Cerebellar cortex (tissue), 1 donor: ENCODE measurements around the gene CFAP251.
A peak's percentile ranks its signal among the peaks of the same experiment; 100 is the strongest.
"Not testable (repeated sequence)": the region's sequence is repeated elsewhere in the genome, so short reads cannot be mapped to it uniquely, and the experiment has no call there.

ENCODE experiments used
- DNase-seq: peaks from one replicate; pipeline ENCODE4 v3.0.0-alpha.2; 2015; ENCODE audit warnings: low spot score

CFAP251 gene

DNA sequence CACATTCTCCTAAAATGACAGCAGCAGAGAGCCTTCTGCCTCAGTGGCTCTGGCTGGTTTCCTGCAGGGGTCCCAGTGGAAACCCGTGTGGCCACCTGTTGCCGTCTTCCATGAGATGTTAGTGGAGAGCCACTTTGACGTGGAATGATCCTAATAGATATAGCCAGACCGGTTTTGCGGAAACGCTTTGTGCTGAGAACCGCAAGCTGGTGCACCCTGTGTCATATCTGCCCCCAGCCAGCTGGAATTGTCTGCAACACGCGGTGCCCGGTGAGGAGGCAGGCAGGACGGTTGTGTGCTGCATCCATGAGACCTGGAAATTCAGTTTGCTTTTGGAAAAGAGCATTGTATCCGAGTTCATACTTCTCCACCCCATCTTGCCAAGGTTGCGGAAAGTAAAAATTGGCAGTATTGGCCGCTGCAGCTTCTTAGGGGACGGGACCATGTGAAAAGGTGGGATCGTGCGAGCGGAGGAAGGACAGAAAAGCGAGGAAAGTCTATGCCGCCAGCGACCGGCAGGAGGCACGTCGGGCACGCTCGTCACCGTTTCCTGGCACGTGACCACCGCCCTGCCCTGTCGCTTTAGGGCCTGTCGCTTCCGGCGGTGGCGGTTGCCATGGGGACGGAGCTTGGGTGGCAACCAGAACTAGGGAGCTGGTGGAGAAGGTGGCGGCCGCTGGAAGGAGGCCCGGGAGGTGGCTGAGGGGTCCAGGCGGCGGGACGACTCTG lies at the start of gene CFAP251:
TSS of gene CFAP251 (plus strand) at position 643 of the 729 bp plus-strand sequence. CDS start 2,714 bp downstream, outside the sequence.
- DNase-seq, result peak; percentile 89

DNA sequence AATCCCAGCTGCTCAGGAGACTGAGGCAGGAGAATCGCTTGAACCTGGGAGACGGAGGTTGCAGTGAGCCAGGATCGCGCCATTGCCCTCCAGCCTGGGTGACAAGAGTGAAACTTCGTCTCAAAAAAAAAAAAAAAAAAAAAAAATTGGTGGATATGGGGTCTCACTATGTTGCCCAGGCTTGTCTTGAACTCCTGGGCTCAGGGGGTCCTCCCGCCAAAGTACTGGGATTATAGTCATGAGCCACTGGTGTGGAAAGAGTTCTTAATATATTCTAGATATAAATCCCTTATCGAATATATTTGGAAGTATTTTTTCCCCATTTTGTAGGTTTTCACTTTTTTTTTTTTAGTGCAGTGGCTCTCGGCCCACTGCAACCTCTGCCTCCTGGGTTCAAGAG lies 49.2 kb upstream of the CFAP251 start:
- DNase-seq, result not testable (repeated sequence)

DNA sequence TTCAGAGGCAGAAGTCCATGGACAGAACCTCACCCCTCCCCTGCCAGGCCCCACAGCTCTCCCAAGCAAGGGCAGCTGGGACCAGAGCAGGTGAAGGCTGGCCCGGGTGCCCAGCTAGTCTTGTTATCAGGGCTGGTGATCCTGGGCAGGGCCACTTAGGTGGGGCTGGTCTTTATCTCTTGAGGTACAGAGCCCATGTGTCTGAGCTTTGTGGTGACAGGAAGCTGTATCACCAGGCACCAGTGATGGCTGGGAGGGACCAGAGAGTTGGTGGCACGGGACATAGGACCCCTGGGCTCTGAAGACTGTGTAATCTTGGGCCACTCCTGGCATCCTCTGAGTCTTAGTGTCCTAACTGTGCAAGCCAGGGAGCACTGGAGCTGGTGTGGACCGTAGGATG lies 46.9 kb upstream of the CFAP251 start:
- no peak for DNase-seq

- peak; percentile 93 for DNase-seq
Measured at GRCh38 chr12:121872546-121873215, 45.7 kb upstream of the CFAP251 start.

- no peak for DNase-seq
Measured at GRCh38 chr12:121873216-121873569, 45.2 kb upstream of the CFAP251 start.

DNA sequence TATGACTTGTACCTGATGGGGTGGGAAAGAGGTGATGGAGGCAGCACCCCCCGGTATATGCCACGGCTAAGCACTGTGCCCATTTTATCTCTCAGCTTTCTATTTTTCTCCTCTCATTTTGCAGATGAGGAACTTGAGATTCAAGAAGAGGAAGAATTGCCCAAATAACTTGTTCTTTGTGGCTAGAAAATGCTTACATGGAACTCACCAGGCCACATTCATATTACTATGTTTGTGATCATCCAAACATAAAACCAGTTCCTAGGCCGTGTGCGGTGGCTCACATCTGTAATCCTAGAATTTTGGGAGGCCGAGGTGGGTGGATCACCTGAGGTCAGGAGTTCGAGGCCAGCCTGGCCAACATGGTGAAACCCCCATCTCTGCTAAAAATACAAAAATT lies 44.3 kb upstream of the CFAP251 start:
- DNase-seq, result no peak

DNA sequence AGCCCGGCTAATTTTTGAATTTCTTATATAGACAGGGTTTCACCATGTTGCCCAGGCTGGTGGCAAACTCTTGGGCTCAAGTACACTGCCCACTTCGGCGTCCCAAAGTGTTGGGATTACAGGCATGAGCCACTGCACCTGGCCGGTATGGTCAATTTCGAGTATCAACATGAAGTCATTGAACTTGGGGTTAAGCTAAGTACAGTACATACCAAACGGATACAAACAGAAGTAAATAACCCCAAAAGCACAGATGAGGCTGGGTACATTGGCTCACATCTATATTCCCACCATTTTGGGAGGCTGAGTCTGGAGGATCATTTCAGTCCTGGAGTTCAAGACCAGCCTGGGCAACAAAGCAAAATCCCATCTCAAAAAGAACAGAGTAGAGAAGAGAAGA lies 42.8 kb upstream of the CFAP251 start:
- DNase-seq, result no peak

- DNase-seq, result not testable (repeated sequence)
Measured at GRCh38 chr12:121876080-121876447, 42.3 kb upstream of the CFAP251 start.

DNA sequence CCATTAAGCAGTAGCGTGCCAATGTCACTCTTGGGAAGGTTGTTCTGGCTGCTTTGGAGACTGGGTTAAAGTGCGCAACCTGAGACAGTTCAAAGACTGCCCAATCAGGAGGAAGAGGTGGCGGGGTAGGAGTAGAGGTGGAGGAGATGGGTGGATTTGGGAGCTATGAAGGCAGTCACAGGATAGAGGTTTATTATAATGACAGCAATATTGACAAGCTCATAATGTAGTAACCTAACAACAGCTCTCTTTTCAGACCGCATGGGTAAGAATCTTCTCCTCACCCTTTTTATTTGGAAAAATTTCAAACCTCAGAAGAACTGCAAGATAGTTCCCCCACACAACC lies 35.1 kb upstream of the CFAP251 start:
- DNase-seq, result peak; percentile 35

DNA sequence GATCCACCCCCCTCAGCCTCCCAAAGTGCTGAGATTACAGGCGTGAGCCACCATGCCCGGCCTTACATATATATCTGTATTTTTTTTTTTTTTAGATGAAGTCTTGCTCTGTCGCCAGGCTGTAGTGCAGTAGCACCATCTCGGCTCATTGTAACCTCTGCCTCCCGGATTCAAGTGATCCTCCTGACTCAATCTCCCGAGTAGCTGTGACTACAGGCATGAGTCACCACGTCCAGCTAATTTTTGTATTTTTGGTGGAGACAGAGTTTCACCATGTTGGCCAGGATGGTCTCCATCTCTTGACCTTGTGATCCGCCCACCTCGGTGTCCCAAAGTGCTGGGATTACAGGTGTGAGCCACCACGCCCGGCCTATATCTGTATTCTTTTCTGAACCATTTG lies 33.3 kb upstream of the CFAP251 start:
- not testable (repeated sequence) for DNase-seq

DNA sequence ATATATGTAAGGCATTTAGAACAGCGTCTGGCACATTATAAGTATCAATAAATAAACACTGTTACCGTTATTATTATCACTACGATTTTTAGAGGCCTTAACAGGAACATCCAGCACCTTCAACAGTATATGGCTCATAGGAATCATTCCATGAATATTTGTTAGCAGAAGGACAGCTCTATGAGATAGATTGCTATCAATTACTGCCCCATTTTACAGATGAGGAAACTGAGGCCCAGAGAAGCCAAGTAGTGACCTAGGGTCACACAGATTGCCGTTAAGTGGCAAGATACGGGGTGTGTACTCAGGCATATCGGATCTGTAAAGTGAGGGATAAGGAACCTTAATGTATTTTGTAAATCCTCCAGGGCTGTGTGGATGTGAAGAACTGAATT lies 30.3 kb upstream of the CFAP251 start:
- no peak for DNase-seq

DNA sequence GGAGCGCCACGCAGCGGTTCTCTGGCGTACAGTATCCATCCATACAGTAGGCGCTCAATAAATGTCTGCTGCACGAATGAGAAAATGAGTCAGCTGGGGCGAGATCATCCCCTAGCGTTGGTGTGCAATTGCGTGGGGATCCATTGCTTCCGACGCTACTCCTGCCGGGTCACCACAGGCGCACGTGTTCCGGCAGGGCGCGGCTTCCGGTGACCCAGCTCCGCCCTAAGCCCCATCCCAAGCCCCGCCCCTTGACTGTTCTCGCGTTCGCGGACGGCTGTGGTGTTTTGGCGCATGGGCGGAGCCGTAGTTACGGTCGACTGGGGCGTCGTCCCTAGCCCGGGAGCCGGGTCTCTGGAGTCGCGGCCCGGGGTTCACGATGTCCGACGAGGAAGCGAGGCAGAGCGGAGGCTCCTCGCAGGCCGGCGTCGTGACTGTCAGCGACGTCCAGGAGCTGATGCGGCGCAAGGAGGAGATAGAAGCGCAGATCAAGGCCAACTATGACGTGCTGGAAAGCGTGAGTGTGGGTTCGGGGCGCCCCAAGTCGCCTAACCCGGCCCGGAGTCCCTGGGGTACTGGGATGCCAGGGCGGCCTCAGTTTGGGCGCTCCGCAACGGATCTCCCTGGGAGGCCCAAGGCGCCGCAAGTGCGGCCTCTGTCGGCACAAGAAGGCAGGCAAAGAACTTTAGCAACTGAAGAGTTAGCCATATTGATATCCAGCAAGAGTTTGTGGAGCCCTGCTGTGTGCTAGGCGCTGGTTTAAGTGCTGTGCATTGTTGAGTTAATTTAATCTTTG lies 29.7 kb upstream of the CFAP251 start, which contains the start of gene PSMD9:
TSS of gene PSMD9 (plus strand) at position 313 of the 796 bp plus-strand sequence. CDS start at position 380, 67 bp downstream.
- DNase-seq, result peak; percentile 97

- DNase-seq, result no peak
Measured at GRCh38 chr12:121889274-121889624, 29.1 kb upstream of the CFAP251 start.

GRCh38 chr12:121889661-121890060 lies 28.7 kb upstream of the CFAP251 start:
- DNase-seq, result not testable (repeated sequence)

GRCh38 chr12:121892673-121893561 lies 25.5 kb upstream of the CFAP251 start:
- DNase-seq, result no peak

DNA sequence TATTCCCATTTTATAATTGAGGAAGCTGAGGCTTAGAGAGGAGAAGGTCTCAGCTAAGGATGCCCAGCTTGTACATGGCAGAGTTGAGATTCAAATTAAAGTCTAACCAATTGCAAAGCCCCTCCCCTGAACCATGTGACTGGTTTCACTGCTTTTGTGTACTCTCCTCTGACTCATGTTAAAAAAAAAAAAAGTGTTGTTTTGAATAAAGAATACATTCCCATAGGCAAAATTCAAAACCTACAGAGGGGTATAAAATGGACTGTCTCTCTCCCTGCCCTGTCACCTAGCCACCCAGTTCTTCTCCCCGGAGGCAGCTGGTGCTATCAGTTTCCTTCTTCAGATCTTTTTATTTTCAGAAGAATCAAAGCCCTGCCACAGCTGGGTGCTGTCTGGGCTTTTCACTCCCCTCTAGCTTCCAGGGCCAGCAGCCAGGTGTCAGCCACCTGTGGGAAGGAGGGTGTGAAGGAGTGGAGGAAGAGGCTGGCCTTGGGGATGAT lies 24.4 kb upstream of the CFAP251 start:
- no peak for DNase-seq

- DNase-seq, result peak; percentile 69
Measured at GRCh38 chr12:121894633-121895032, 23.8 kb upstream of the CFAP251 start.

GRCh38 chr12:121898287-121898686 lies 20.1 kb upstream of the CFAP251 start:
- DNase-seq, result no peak

DNA sequence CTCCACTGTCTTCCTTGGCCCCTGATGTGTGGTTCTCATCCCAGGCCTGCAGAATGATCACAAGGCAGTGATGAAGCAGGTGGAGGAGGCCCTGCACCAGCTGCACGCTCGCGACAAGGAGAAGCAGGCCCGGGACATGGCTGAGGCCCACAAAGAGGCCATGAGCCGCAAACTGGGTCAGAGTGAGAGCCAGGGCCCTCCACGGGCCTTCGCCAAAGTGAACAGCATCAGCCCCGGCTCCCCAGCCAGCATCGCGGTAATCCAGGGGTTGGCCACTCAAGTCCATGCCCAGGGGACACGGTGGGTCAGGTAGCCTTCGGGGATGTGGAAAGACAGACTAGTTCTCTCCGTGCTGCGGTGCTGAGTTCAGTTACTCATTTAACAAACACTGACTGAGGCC lies 18.8 kb upstream of the CFAP251 start:
- no peak for DNase-seq

GRCh38 chr12:121903202-121903601 lies 15.2 kb upstream of the CFAP251 start:
- DNase-seq, result no peak

- DNase-seq, result no peak
Measured at GRCh38 chr12:121905746-121906145, 12.6 kb upstream of the CFAP251 start.

DNA sequence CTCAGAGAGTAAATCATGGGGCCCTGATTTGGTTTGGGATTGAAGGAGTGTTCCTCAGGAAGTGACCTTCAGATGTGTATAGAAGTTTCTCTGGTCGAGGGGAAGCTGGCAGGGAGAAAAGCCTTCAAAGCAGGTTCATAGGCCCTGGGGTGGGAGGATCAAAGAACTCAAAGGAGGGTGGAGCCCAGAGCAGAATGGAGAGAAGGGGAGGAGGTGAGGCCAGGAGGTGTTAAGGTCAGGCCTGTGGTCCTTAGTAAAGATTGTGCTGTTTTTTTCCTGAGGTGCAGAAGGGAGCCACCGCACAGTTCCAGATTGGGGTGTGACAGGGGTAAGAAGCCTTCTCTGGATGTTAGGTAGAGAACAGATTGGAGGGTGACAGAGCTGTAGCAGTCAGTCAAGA lies 9.7 kb upstream of the CFAP251 start:
- no peak for DNase-seq
